Nephron (organoid): ENCODE results near the gene GRIN3B.

ENCODE experiments used
- H3K27ac Mint-ChIP-seq, 3 experiments: 2 replicates each; pipeline ENCODE4 v1.8.0; 2020; ENCODE audit warnings: mixed read lengths in 3 of 3, mild to moderate bottlenecking in 2 of 3, moderate library complexity in 1 of 3
- H3K27me3 Mint-ChIP-seq: 2 replicates; pipeline ENCODE4 v1.8.0; 2021; ENCODE audit warnings: low read depth, mild to moderate bottlenecking, moderate library complexity, mixed read lengths
- H3K36me3 Mint-ChIP-seq: 2 replicates; pipeline ENCODE4 v1.8.0; 2020; ENCODE audit warnings: low read depth, mixed read lengths
- H3K4me1 Mint-ChIP-seq: 2 replicates; pipeline ENCODE4 v1.8.0; 2020; ENCODE audit warnings: mixed read lengths
- H3K4me3 Mint-ChIP-seq, 3 experiments: 2 replicates each; pipeline ENCODE4 v1.8.0; 2020; ENCODE audit warnings: mild to moderate bottlenecking in 3 of 3, mixed read lengths in 3 of 3, moderate library complexity in 2 of 3
- H3K9me3 Mint-ChIP-seq: 2 replicates; pipeline ENCODE4 v1.8.0; 2020; ENCODE audit warnings: mixed read lengths
- TF ChIP-seq, protein P1 (sequence below), 3 experiments: fragments of 200-600 bp; sonication (generic); IDR thresholded peaks; one replicate each; pipeline ENCODE4 v1.5.0; 2021; ENCODE audit warnings: antibody characterized with exemption in 3 of 3; ENCODE audit not compliant: unreplicated experiment in 3 of 3

The GRIN3B gene

DNA sequence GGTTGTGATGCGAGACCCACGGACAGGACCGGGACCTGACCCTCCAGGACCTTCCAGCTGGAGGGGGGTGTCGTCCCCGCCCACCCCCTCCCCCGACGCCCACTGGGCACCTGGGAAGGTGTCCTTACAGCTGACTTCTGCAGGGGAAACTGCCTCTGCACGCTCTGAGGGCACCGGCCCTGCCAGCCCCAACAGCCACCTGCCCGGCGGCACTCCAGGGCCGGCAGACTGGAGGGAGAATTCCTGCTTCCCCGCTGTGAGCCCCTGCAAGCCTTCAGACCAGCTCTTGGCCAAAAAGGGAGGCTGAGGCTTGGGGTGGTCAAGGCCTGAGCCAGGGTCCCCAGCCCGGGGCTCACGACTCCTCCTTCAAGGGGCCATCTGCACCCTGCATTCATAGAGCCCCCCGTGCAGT, 27.4 kb downstream of the GRIN3B start:
- peak overlapping the region; percentile 95 to 99 (median 98) for H3K4me3 Mint-ChIP-seq

DNA sequence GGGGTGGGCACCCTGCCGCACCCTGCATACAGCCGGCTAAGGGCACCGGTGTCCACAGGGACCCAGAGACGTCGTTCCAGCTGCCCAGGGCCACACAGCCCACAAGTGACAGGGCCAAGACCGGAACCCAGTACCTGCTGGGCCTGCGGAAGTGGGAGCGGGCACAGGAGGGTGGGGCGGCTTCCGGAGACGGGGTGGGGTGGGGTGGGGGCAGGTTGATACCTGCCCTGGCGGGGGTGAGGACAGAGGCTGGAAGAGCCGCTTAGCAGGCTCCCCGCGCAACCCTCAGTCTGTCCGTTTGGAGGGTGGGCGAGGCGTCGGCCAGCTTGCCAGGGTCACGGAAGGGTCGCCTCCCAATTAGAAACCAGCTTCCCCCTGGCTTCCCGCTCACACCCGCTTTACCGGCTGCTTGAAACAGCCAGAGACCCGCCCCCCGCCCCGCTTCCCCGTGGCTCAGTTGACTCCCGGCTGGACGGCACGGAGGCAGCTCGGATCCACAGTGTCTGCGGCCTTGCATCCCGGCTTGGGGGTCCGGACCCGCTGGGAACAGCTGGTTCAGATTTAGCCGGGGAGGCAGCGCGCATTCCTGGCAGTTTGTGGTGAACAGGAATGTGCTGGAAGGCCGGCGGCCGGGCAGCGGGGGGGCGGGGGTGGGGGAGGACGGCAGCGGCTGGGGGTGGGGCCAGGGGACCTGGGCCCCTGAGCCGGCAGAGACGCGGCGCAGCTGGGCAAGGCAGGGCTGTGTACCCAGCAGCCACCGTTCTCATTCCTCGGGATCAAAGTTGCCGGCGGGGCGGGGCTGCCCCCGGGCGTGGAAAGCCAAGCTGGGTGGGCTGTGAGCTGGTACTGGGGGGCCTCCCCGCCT, 28.1 kb downstream of the GRIN3B start:
- Mint-ChIP-seq H3K9me3 (no peaks in the 10 kb centered on the region), H3K27ac (peak overlapping the region in 2 of 3 experiments; percentile 54 to 81), H3K4me1 (peaks cover 5% of the 10 kb centered on the region), H3K36me3 (peaks cover 25% of the 10 kb centered on the region), H3K27me3 (peaks cover 4% of the 10 kb centered on the region), H3K4me3 (peak overlapping the region; percentile 82 to 89 (median 83))
- TF ChIP-seq, protein P1, sequence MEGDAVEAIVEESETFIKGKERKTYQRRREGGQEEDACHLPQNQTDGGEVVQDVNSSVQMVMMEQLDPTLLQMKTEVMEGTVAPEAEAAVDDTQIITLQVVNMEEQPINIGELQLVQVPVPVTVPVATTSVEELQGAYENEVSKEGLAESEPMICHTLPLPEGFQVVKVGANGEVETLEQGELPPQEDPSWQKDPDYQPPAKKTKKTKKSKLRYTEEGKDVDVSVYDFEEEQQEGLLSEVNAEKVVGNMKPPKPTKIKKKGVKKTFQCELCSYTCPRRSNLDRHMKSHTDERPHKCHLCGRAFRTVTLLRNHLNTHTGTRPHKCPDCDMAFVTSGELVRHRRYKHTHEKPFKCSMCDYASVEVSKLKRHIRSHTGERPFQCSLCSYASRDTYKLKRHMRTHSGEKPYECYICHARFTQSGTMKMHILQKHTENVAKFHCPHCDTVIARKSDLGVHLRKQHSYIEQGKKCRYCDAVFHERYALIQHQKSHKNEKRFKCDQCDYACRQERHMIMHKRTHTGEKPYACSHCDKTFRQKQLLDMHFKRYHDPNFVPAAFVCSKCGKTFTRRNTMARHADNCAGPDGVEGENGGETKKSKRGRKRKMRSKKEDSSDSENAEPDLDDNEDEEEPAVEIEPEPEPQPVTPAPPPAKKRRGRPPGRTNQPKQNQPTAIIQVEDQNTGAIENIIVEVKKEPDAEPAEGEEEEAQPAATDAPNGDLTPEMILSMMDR (IDR thresholded peaks at IDR 0.05; ENCODE audit: unreplicated experiment in 3 of 3), result no peak

More for the DNA sequence above, 27.4 kb downstream of the GRIN3B start:
- Mint-ChIP-seq H3K36me3 (peaks cover 20% of the 10 kb centered on the region), H3K27me3 (peaks cover 4% of the 10 kb centered on the region), H3K27ac (peak overlapping the region in 2 of 3 experiments; percentile 81 to 95), H3K4me1 (peaks cover 5% of the 10 kb centered on the region), H3K9me3 (no peaks in the 10 kb centered on the region)
- TF ChIP-seq, protein P1 (IDR thresholded peaks at IDR 0.05; ENCODE audit: unreplicated experiment in 3 of 3), result no peak

DNA sequence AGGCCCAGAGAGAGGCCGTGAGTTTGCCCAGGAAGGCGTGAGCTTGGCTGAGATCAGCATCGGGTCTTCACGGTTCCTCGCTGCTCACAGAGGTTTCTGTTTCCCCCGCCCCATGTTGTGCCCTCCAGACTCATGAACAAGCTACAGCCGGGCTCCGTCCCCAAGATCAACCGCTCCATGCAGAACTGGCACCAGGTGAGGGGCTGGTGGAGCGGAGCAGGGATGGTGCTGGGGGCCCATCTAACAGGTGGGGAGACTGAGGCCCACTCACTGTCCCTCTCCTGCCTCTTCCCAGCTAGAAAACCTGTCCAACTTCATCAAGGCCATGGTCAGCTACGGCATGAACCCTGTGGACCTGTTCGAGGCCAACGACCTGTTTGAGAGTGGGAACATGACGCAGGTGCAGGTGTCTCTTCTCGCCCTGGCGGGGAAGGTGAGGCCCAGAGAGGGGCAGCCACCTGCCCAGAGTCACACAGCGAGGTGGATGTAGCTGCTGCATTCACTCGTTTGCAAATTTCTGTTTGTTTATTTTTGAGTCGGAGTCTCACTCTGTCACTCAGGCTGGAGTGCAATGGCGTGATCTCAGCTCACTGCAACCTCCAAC, 32.1 kb downstream of the GRIN3B start:
- H3K4me1 Mint-ChIP-seq, result peaks cover 5% of the 10 kb centered on the region

DNA sequence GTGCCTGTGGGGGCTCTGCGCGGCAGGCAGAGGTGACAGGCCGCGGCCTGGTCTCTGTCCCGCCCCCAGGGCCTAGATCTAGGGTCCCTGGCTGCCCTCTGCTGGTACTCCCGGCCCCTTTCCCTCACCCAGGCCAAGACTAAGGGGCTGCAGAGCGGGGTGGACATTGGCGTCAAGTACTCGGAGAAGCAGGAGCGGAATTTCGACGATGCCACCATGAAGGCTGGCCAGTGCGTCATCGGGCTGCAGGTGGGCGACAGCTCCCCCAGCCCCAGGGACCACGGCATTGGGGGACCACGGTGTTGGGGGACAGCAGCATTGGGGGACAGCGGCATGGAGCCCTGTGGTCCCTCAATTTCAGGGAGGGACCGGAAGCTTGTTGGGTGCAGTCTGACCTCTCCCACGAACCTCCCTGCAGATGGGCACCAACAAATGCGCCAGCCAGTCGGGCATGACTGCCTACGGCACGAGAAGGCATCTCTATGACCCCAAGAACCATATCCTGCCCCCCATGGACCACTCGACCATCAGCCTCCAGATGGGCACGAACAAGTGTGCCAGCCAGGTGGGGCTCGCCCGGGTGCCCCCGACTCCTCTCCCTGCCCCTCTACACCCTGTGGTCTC, 35.9 kb downstream of the GRIN3B start:
- no peak overlapping the region for H3K27ac Mint-ChIP-seq

More for the DNA sequence above, 32.1 kb downstream of the GRIN3B start:
- H3K27ac Mint-ChIP-seq, result no peak overlapping the region
- no peaks in the 10 kb centered on the region for H3K27me3 Mint-ChIP-seq
- peaks cover 43% of the 10 kb centered on the region for H3K36me3 Mint-ChIP-seq
- TF ChIP-seq, protein P1 (IDR thresholded peaks at IDR 0.05; ENCODE audit: unreplicated experiment in 3 of 3), result no peak
- H3K9me3 Mint-ChIP-seq, result no peaks in the 10 kb centered on the region
- no peak overlapping the region for H3K4me3 Mint-ChIP-seq

DNA sequence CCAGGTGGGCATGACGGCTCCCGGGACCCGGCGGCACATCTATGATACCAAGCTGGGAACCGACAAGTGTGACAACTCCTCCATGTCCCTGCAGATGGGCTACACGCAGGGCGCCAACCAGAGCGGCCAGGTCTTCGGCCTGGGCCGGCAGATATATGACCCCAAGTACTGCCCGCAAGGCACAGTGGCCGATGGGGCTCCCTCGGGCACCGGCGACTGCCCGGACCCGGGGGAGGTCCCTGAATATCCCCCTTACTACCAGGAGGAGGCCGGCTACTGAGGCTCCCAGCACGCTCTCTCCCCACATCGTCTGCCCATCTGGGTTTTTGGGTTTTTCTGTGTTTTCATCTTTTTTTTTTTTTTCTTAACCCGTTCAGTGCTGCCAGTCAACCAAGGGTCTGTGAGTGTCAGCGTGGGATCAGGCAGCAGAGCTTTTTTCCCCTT, 37.4 kb downstream of the GRIN3B start:
- Mint-ChIP-seq H3K4me1 (peaks cover 25% of the 10 kb centered on the region), H3K36me3 (peaks cover 40% of the 10 kb centered on the region), H3K4me3 (no peak overlapping the region), H3K27ac (no peak overlapping the region), H3K9me3 (no peaks in the 10 kb centered on the region), H3K27me3 (no peaks in the 10 kb centered on the region)
- TF ChIP-seq, protein P1 (IDR thresholded peaks at IDR 0.05; ENCODE audit: unreplicated experiment in 3 of 3), result no peak

More for the DNA sequence above, 35.9 kb downstream of the GRIN3B start:
- peaks cover 49% of the 10 kb centered on the region for H3K36me3 Mint-ChIP-seq
- peaks cover 24% of the 10 kb centered on the region for H3K4me1 Mint-ChIP-seq
- no peaks in the 10 kb centered on the region for H3K9me3 Mint-ChIP-seq
- no peak overlapping the region for H3K4me3 Mint-ChIP-seq
- TF ChIP-seq, protein P1 (IDR thresholded peaks at IDR 0.05; ENCODE audit: unreplicated experiment in 3 of 3), result no peak
- H3K27me3 Mint-ChIP-seq, result no peaks in the 10 kb centered on the region
